NT2/D1 (cell line): ENCODE results near the gene SMIM43.

Experiments
- DNase-seq: peaks from one replicate; pipeline ENCODE4 v3.0.0-alpha.2; 2011; ENCODE audit warnings: low read depth, low spot score
- H3K27me3 ChIP-seq: 2 replicates; pipeline ENCODE4 v1.6.0; 2011; ENCODE audit warnings: mild to moderate bottlenecking; ENCODE audit not compliant: insufficient read length, insufficient read depth
- H3K36me3 ChIP-seq: 2 replicates; pipeline ENCODE4 v1.6.1; 2011; ENCODE audit warnings: mild to moderate bottlenecking, low read length, mixed read lengths; ENCODE audit not compliant: insufficient read depth, insufficient read length
- H3K4me1 ChIP-seq: 2 replicates; pipeline ENCODE4 v1.5.1; 2011; ENCODE audit not compliant: insufficient read depth, insufficient read length
- H3K4me3 ChIP-seq: 2 replicates; pipeline ENCODE4 v1.5.1; 2011; ENCODE audit warnings: low read depth; ENCODE audit not compliant: insufficient read length
- H3K9ac ChIP-seq: 2 replicates; pipeline ENCODE4 v1.6.0; 2011; ENCODE audit warnings: low read depth; ENCODE audit not compliant: insufficient read length
- H3K9me3 ChIP-seq: 2 replicates; pipeline ENCODE4 v1.5.1; 2011; ENCODE audit warnings: mild to moderate bottlenecking, low read length; ENCODE audit not compliant: insufficient read depth
- SUZ12 ChIP-seq: IDR thresholded peaks from 2 replicates; pipeline ENCODE4 v1.6.1; 2011; ENCODE audit not compliant: insufficient read length, insufficient read depth; ENCODE audit errors: extremely low read depth
- YY1 ChIP-seq: IDR thresholded peaks from 2 replicates; pipeline ENCODE4 v1.6.1; 2011; ENCODE audit not compliant: insufficient read length, insufficient read depth
- ZNF274 ChIP-seq: IDR thresholded peaks from 2 replicates; pipeline ENCODE4 v1.6.1; 2011; ENCODE audit warnings: mild to moderate bottlenecking, low read depth, low read length

SMIM43 gene

GRCh38 chr4:121799867-121800501 is 35.0 kb upstream of the SMIM43 start:
- H3K9ac ChIP-seq: no peak overlapping the region
- DNase-seq: no peak

GRCh38 chr4:121799208-121799823 is 34.4 kb upstream of the SMIM43 start:
- H3K36me3 ChIP-seq: peaks cover 20% of the 10 kb centered on the region
- no peak overlapping the region for H3K4me3 ChIP-seq
- H3K9ac ChIP-seq: no peak overlapping the region
- no peak for TF ChIP-seq SUZ12
- no peak for TF ChIP-seq ZNF274
- no peak for TF ChIP-seq YY1
- H3K9me3 ChIP-seq: no peaks in the 10 kb centered on the region
- DNase-seq: no peak
- no peaks in the 10 kb centered on the region for H3K4me1 ChIP-seq
- no peaks in the 10 kb centered on the region for H3K27me3 ChIP-seq

More at GRCh38 chr4:121799867-121800501, 35.0 kb upstream of the SMIM43 start:
- peaks cover 27% of the 10 kb centered on the region for H3K36me3 ChIP-seq
- TF ChIP-seq YY1: no peak
- TF ChIP-seq SUZ12: no peak
- no peak for TF ChIP-seq ZNF274
- H3K9me3 ChIP-seq: no peaks in the 10 kb centered on the region
- no peaks in the 10 kb centered on the region for H3K27me3 ChIP-seq
- H3K4me1 ChIP-seq: no peaks in the 10 kb centered on the region
- no peak overlapping the region for H3K4me3 ChIP-seq

- TF ChIP-seq SUZ12 (no peak), ZNF274 (no peak), YY1 (no peak)
- Histone ChIP-seq H3K4me1 (no peaks in the 10 kb centered on the region), H3K4me3 (no peak overlapping the region), H3K9me3 (no peaks in the 10 kb centered on the region), H3K27me3 (no peaks in the 10 kb centered on the region), H3K36me3 (no peaks in the 10 kb centered on the region), H3K9ac (no peak overlapping the region)
- DNase-seq: no peak
Observed at GRCh38 chr4:121796283-121796682, 31.3 kb upstream of the SMIM43 start.

GRCh38 chr4:121794505-121795188 is 29.7 kb upstream of the SMIM43 start:
- Histone ChIP-seq H3K9me3 (no peaks in the 10 kb centered on the region), H3K4me1 (no peaks in the 10 kb centered on the region), H3K9ac (no peak overlapping the region), H3K27me3 (no peaks in the 10 kb centered on the region), H3K36me3 (no peaks in the 10 kb centered on the region), H3K4me3 (no peak overlapping the region)
- TF ChIP-seq YY1: no peak
- no peak for TF ChIP-seq ZNF274
- no peak for TF ChIP-seq SUZ12
- no peak for DNase-seq

- DNase-seq: no peak
- Histone ChIP-seq H3K4me3 (no peak overlapping the region), H3K4me1 (no peaks in the 10 kb centered on the region), H3K36me3 (no peaks in the 10 kb centered on the region), H3K27me3 (no peaks in the 10 kb centered on the region), H3K9ac (no peak overlapping the region), H3K9me3 (no peaks in the 10 kb centered on the region)
- TF ChIP-seq ZNF274 (no peak), SUZ12 (no peak), YY1 (no peak)
Observed at GRCh38 chr4:121792966-121793365, 28.0 kb upstream of the SMIM43 start.

- no peaks in the 10 kb centered on the region for H3K36me3 ChIP-seq
- H3K9ac ChIP-seq: no peak overlapping the region
- H3K4me1 ChIP-seq: no peaks in the 10 kb centered on the region
- no peaks in the 10 kb centered on the region for H3K9me3 ChIP-seq
- H3K27me3 ChIP-seq: no peaks in the 10 kb centered on the region
- no peak for DNase-seq
- H3K4me3 ChIP-seq: no peak overlapping the region
- TF ChIP-seq ZNF274 (no peak), SUZ12 (no peak), YY1 (no peak)
Observed at GRCh38 chr4:121791481-121791880, 26.5 kb upstream of the SMIM43 start.

- TF ChIP-seq ZNF274: no peak
- no peak for TF ChIP-seq YY1
- TF ChIP-seq SUZ12: no peak
- Histone ChIP-seq H3K9ac (no peak overlapping the region), H3K36me3 (no peaks in the 10 kb centered on the region), H3K4me3 (no peak overlapping the region), H3K27me3 (no peaks in the 10 kb centered on the region), H3K9me3 (no peaks in the 10 kb centered on the region), H3K4me1 (no peaks in the 10 kb centered on the region)
- DNase-seq: no peak
Observed at GRCh38 chr4:121790976-121791375, 26.0 kb upstream of the SMIM43 start.
